Left renal pelvis (tissue), 4 donors: ENCODE measurements around the gene POC1A. TPM values are rescaled to one million over a fixed set of nuclear protein-coding genes. Genes with fewer than 3 reads are reported as not detected.
"Not testable (repeated sequence)": the region's sequence is repeated elsewhere in the genome, so short reads cannot be mapped to it uniquely, and the experiment has no call there.

Experiments
- DNase-seq, 4 donors: peaks; one replicate each; pipeline ENCODE4 v3.0.0-alpha.2; 2013; ENCODE audit warnings: low read depth in 4 of 4, low spot score in 3 of 4
- polyA plus RNA-seq, 4 donors: library from polyadenylated mRNA; unstranded; fragments of 120-200 nt; gene quantifications; one replicate each; pipeline ENCODE4 v1.2.1, GENCODE V29; 2013; ENCODE audit not compliant: insufficient read length in 4 of 4

The POC1A gene
- polyA plus RNA-seq, 4 donors: 6.7 to 8.9 (median 7.6) TPM

DNA sequence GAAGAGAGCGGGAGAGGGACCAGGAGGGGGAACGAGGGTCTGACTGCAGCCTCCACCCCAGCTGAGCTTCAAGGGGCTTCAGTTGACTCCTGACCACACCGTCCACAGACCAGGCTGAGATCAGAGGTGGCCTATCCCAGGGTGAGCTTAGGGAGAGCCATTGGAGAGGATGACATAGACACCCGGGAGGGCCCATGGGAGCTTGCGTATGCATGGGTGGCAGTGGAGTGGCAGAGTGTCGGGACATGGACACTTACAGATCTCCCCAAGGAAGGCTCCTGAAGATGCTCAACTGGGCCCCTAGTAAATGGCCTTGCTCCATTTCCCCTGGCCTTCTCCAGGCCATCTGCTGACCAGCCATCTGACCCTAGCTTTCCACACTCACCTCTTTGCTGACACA is 31.1 kb upstream of the POC1A start:
- DNase-seq: no peak

GRCh38 chr3:52184690-52185089 is 30.5 kb upstream of the POC1A start:
- DNase-seq: no peak

DNA sequence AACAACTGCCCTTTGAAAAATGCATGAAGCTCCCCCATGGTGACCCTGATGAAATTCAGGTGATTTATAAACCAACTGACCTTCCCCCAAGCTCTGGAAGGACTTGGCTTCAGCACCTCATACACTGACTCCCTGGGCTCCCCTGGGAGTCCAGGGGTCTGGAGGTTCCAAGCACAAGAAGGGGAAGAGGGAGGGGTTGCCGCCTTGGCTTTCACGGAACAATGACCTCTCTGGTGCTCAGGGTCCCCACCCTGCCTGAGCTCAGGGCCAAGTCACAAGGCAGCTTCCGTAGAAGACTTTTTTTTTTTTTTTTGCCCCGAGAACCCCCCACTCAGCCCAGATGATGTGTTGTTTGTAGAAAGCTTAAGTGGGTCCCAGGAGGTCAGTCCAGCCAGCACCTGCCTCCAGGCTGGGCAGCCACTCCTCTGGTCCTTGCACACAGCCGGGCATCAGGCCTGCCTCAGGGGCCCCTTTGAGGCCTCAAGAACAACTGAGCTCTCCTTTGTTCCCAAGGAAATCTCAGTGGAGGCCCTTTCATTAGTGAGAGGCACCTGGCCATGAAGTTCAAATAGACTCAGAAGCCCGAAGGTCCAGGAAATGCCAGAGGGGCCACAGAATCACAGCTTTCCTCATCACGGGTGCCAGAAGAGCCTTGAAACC is 29.7 kb upstream of the POC1A start:
- no peak for DNase-seq

DNA sequence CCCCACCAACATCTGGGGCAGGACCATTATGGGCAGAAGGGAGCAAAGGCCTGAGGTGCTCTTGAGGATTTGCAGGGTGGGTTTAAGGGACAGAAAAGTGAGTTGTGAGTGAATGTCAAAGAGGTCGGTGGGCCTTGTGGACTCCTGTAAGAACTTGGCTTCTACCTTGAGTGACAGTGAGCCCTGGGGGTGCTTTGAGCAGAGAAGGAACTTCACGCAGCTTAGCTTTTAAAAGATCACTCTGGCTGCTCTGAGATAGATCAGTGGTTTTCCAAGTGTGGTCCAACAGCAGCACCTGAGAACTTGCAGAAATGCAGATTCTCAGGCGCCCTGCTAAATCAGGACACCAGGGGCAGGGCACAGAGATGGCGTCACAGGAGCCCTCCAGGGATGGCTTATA is 28.5 kb upstream of the POC1A start:
- DNase-seq: no peak

DNA sequence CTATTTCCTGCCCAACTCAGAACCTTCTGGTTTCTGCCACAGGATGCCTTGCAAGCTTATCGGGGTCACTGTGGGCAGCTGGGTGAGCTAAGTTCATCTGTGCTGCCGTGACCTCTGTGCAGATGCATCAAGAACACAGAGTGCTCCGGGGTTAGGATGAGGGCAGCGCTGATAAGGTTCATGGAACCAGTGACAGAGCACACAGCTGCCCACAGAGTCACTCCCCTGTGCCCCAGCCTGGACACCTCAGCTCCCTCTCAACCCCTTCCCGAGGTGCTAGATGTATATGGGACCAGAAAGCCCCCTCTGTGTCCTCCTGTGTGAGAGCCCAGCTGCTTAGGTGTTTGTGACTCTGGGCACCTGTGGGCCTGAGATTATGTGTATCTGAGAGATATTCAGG is 28.0 kb upstream of the POC1A start:
- DNase-seq: no peak

DNA sequence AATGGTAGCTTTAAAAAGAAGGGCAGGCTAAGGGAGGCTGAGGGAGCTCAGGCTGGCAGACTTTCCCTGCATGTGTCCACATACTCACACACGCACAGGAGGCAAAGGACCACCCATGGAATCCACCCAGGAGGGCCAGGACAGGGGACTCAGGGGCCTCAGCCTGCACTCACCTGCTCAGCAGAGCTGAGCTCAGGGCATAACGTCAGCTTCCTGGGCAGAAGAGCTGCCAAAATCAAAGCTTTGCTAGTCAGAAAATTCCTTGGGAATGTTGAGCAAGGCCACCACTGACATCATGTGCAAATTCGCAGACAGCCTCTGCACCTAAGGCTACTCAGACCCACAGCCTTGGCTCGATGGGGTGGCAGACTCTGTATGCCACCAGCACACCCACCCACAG is 27.3 kb upstream of the POC1A start:
- DNase-seq: no peak

- no peak for DNase-seq
Measured at GRCh38 chr3:52178537-52178936, 24.3 kb upstream of the POC1A start.

- not testable (repeated sequence) for DNase-seq
Measured at GRCh38 chr3:52178126-52178525, 23.9 kb upstream of the POC1A start.

GRCh38 chr3:52177701-52178042 is 23.4 kb upstream of the POC1A start:
- no peak for DNase-seq

DNA sequence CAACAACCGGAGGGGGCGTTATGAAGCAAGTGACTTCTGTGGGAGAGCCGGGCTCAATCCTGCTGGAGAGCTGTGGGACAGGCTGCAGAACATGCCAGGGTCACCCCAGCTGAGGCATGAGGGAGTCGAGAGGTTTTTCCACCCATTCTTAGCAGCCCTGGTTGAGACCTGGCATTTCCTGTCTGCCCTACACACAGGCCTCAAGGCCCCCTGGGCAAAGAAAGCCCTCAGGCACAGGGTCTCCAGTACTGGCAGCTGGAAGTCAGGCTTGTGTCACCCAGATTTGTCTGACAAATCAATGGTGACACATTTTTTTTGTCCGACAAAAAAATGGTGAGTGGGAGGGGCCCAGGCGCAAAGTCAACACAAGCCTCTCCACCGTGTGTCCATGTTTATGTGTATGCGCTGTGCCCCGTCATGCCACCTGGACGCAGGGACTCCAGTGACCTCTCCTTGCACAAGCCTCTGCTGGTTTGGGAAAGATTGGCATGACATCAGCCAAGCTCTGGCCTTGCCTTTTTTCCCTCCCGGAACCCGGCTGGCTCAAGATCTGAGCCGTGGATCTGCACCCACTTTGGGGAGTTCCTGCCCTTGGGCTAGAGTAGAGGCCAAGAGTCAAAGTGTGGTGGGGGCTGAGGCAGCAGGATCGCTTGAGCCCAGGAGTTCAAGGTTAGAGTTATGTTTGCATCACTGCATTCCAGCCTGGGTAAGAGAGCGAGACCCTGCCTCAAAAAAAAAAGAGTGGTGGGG is 22.9 kb upstream of the POC1A start:
- no peak for DNase-seq

GRCh38 chr3:52176180-52176752 is 22.0 kb upstream of the POC1A start:
- no peak for DNase-seq

GRCh38 chr3:52175416-52176179 is 21.4 kb upstream of the POC1A start:
- DNase-seq: no peak

GRCh38 chr3:52174896-52175295 is 20.7 kb upstream of the POC1A start:
- DNase-seq: no peak

DNA sequence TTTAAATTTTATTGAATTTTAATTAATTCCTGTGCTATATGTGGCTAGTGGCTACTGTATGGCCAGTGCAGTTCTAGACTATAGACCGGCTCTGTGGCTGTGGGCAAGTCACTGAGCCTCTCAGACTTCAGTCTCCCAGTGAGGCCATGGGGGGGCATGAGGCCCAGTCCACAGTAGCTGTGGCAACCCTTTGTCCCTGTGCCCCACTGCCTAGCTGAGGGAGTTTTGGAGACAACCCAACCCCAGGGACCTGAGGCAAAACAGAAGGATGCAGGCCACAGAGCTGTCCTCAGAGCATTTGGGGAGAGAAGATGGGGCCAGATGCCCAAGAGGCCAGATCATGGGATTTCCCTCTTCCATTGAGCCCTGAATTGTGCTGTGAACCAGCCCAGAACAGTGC is 18.9 kb upstream of the POC1A start:
- no peak for DNase-seq

- no peak for DNase-seq
Measured at GRCh38 chr3:52172262-52172757, 18.1 kb upstream of the POC1A start.

DNA sequence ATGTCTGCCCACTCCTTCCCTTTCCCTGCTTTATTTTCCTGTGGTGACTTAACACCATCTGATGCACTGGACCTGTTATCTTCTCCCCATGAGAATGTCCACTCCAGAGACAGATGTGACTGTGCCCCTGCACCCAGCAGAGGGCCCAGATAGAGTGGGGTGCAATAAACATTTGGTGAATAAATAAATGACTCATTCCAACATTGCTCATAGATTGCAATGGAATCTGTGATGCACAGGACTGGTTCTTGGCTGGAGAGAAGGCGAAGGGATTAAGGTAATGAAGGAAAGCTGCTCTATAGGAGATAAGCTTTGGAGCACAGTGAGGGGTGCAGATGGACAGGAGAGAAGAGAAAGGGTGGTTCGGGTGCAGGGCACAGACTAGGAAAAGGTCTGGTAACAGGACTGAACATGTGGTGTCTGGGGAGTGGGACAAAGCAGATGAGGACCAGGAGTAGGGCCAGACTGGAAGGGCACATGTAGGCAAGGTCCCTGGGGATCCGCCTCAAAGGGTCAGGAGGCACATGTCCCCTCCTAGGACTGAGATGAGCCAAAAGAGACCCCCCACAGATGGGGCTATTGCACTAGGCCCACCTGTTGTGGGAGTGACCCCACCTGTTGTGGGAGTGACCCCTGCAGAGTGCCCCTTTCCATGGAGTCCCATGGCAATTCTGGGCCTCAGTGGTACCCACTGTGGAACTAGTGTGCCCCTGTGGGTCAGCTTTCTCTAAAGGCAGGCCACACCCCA is 17.5 kb upstream of the POC1A start:
- no peak for DNase-seq

DNA sequence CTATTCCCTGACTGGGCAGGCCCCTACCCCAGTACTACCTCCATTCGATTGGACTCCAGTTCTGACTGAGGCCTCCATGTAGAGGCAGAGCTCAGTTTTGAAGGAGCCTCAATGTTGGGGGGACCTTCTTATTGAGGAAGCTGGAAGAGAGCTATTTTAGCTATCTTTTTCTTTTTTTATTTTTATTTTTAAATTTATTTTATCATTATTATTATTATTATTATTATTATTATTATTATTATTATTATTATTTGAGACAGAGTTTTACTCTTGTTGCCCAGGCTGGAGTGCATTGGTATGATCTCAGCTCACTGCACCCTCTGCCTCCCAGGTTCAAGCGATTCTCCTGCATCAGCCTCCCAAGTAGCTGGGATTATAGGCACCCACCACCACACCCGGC is 16.0 kb upstream of the POC1A start:
- DNase-seq: not testable (repeated sequence)

DNA sequence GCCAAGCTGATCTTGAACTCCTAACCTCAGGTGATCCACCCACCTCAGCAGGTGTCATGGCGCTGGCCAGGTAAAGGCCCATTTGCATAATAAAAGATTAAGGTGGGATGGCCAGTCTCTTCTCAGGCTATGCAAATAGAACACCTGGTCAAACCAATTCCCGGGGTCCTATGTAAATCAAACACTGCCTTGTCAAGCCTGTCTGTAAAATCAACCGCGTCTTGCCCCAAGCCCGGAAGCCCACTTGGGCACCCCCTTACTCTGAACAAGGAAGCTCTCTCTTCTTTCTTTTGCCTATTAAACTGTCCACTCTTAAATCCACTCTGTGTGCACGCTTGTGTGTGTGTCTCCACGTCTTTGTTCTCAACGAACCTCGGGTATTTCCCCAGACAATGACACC is 13.0 kb upstream of the POC1A start:
- DNase-seq: no peak

- no peak for DNase-seq
Measured at GRCh38 chr3:52162250-52162872, 8.1 kb upstream of the POC1A start.

DNA sequence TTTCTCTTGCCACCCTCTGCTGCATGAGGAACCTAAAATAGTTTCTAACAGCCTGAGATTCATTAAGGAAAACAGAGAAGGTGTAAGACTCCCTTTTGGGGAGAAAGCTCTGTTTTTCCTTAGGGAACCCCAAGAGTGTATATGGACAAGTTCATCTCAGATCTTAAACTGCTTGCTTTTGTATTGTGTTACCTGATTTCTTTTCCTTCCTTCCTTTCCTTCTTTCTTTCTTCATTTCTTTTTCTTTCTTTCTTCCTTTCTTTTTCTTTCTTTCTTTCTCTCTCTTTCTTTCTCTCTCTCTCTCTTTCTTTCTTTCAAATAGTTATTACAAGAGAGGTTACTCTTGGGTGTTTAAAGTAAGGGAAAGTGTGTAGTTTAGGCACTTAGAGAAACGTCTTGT is 5.3 kb upstream of the POC1A start:
- DNase-seq: no peak
